Measurements from ENCODE around the gene BCAR3.
"Not testable (repeated sequence)": the region's sequence is repeated elsewhere in the genome, so short reads cannot be mapped to it uniquely, and the experiment has no call there.

BCAR3 gene

DNA sequence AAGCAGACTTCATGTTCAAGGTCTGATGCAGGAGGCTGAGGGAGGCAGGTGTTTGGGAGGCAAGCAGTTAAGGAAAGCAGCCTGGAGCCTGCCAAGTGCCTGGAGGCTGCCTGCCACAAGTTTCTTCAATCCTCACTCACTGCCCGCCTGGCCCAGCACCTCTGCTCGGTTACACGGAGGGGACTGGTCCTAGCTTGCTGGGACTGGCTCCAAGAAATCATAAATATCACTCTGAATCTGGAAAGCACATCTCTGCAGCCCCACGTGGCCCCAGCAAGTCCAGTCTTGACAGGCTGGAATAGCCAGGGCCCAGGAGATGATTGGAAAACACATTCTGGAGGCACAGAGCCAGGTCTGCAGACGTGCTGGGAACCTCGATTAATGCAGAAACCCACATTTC lies 83.9 kb downstream of the BCAR3 start:
- no peak for DNase-seq (ENCODE audit: low spot score)

DNA sequence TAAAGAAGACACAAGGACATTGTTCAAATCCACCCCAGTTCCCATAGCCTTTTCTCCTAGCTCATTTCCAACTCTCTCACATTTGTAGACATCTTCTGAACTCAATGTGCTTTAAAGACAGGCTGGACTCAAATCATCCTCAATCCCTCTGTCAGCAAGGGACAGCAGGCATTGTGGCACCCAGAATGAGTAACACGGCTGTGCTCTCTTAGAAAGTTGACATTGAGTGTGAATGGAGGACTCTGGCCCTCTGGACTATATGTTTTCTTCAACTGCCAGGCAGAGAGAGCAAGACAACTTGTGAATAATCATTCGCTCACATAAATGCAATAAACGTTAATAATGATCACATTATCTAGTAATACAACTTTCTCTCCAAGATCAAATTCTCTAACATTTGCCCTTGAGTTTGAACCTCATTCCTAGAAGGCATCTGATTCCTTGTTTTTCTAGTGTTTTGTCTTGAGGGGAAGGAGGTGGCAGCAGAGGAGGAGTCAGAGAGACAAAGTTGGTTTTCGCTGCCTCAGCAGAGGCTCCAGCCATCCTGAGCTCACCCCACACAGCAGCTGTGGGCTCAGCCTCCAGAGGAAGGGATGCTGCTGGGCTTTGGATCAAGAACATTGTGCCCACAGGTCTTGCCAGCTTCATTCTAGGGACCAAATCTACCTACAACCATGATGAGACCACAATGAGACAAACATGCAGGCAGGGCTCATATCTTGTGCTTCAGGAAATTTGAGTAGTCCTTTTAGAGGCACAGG lies 85.1 kb downstream of the BCAR3 start:
- DNase-seq (ENCODE audit: low spot score): no peak

DNA sequence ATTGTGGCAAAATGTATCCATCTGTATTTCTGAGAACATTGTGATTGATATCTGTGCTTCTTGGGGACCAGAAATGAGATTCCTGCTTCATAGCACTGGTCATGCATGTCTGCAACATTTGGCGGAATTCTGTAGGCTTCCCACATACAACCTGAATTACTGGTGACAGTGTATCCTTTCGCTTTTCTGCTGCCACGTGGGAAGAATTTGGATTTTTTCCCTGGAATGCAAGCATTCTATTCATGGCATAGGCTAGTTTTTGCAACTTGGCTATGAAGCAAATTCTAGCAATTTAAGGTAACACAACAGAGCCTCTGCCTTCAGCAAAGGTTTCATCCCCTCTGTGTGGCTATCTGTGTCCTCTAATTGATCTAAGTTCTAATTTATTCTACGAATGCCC lies 85.9 kb downstream of the BCAR3 start:
- no peak for DNase-seq (ENCODE audit: low spot score)

DNA sequence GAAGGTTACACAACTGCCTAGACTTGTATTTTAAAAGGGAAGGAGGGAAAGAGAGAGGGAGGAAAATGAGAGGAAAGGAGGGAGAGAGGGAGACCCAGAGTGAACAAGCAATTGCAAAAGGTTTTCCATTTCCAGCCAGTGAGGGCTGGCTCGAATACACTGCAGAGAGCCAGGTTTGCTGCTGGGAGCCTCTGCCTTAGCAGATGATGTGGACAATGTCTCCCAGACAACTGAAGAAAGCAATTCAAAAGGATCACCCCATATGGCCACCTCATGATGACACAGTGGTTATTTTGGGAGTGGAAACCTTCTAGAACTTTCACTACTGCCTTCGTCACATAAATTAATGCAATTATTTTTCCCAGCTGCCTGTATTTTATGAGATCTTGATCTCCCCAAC lies 86.4 kb downstream of the BCAR3 start:
- DNase-seq (ENCODE audit: low spot score): no peak

DNA sequence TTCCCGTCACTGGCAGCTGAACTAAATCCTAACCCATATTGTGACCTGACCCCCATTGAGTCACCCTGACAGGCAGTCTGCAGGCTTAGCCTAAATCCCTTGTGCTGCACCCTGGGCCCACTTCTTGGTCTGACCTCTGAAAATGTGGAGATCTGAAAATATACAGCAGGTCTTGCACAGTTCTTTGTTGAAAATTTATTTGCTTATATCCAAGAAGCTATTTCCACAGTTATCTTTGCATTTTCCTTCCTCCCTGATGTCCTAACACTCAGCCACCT lies 87.1 kb downstream of the BCAR3 start:
- no peak for DNase-seq (ENCODE audit: low spot score)

DNA sequence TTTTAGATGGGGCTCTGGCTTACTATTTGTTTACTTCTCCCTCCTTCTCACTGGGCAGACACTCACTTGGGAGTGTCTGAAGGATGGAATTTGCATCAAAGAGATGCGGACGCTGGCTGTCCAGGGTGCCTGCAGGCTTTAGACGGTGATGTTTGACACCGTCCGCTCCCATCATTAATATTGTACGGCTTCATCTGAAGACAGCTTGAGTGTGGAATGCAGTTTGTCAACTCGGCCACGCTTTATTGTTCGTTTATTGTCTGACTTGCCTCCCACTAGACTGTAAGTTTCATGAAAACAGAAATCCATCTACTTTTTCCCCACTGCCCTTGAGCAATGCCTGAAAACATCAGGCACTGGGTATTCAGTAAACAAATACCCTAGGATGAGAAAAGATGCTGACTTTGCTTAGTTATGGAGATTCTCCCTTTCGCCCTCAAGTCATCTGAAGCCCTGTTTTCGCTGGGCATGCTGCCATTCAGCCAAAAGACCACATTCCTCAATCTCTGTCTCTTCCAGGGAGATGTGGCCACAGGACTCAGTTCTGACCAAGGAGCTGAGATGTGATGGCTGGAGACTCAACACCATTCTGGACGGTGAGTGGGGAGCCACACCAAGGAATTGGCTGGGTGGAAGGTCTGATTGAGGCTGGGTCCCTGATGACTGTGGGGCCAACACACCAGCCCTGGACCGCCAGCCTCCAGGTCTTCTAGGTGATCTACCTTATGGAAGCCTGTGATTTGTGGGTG lies 87.6 kb downstream of the BCAR3 start:
- no peak for DNase-seq (ENCODE audit: low spot score)

DNA sequence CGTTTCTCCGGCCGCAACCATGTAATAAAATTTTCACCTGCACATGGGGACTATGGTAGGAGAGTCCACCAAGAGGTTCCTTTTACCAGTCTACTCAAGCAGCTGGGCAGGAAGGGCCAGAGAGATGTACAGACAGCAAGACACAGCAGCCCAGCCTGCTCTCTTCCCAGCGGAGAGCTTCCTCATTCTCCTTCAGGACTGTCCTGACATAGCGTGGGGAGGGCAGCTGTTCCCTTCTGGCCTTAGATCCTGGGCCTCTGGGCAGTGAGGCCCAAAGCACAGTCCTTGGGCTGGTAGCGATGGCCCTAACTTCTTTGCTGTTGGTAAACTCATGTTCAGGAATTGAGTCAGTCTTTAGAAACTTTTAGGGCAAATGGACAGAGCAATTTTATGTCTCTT lies 89.1 kb downstream of the BCAR3 start:
- DNase-seq (ENCODE audit: low spot score): no peak

DNA sequence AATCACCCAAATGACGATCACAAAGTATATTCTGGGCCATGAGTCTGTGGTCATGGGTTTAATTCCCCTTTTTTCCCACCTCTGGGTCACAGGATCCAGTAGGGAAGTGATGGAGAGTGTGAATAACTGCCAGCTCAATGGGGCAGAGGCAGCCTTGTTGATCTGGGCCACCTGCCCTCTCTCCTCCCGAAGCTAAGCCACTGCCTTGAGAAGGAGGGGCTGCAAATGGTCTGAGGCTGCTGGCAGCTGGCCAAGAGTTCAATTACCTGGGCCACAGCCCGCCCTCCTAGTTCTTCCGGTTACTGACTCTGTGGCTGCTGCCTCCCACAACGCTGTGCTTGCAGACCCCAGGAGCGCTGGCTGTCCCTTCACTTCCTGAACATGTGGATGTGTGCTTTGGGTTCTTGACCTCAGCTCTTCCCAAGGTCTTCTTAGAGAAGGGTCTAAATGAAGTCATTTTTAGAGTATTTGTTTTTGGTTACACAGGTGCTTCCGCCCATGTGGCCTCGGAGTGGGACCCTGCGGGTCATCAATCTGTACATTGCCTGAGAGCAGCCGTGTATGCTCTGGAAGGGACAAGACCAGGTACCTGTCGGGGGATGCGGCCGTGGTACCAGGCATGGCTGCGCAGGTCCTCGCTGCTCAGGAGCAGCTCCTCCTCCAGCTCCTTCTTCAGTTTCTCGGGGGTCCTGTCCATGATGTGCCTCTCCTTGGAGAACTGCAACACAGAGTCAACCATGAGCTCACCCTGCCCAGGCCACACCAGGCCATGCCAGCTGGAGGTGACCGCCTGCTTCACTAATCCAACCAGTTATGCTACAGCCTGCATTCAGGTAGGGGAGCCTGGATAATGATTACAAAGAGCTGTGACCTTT lies 89.7 kb downstream of the BCAR3 start:
- DNase-seq (ENCODE audit: low spot score): no peak

DNA sequence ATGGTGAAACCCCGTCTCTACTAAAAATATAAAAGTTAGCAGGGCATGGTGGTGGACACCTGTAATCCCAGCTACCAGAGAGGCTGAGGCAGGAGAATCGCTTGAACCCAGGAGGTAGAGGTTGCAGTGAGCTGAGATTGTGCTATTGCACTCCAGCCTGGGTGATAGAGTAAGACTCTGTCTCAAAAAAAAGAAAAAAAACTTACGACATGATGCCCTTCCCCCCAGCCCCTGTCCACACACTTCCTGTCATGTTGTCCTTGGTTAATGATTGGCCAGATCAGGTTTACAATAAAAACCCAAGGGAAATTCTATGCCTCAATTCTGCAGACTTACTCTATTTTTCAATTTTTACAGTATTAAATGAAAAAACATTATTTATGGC lies 90.4 kb downstream of the BCAR3 start:
- DNase-seq (ENCODE audit: low spot score): not testable (repeated sequence)

DNA sequence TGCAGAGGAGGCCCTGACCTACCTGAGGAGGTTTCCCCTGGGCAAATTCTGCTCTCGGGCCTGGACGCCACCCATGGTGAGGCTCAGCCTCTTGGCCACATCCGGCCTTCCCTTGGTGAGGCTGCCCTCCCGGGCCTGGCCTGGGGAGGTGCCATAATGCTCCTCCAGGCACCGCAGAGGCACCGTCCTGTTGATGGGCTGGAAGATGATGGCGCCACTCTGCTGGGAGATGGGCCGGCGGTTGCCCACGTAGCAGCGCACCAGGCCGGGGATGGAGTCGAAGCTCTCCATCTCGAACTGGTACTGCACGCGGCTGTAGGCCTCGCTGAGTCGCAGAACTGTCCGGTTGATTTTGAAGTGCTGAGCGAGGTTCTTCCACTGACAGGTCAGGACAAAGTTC lies 92.7 kb downstream of the BCAR3 start:
- no peak for DNase-seq (ENCODE audit: low spot score)

DNA sequence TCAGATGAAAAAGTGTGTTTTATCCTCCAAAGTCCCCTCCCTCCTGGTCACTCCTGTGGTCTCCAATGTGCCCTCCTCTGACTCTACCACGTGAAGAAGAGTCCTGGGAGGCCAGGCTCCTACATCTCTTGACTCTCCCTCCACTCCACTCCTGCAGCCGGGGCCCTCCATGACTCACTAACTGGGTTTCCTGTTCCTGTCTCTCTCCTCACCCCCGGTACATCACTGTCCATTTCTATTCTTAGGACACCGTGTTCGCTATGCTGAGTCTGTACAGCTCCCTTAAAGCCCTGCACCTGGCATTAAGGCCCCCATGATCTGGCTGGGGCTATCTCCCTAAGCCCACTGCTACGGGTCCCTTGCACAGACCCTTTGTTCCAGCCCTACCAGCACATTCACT lies 93.4 kb downstream of the BCAR3 start:
- no peak for DNase-seq (ENCODE audit: low spot score)

DNA sequence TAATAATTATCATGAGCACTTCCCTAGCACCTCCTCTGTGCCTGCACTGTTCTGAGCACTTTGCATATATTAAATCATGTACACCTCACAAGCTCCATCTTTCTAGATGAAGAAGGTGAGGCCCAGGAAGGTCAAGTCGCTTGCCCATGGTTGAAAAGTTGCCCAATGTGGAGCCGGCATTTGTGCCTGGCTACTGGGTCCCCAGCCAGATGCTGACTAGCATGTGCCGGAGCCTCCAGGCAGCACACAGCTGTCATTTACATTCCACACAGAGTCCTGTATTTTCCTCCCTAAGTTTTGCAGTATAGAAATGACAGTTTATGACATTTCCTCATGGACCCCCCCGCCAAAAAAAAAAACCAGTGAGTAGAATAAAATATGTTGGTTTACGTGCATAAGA lies 94.3 kb downstream of the BCAR3 start:
- DNase-seq (ENCODE audit: low spot score): no peak

DNA sequence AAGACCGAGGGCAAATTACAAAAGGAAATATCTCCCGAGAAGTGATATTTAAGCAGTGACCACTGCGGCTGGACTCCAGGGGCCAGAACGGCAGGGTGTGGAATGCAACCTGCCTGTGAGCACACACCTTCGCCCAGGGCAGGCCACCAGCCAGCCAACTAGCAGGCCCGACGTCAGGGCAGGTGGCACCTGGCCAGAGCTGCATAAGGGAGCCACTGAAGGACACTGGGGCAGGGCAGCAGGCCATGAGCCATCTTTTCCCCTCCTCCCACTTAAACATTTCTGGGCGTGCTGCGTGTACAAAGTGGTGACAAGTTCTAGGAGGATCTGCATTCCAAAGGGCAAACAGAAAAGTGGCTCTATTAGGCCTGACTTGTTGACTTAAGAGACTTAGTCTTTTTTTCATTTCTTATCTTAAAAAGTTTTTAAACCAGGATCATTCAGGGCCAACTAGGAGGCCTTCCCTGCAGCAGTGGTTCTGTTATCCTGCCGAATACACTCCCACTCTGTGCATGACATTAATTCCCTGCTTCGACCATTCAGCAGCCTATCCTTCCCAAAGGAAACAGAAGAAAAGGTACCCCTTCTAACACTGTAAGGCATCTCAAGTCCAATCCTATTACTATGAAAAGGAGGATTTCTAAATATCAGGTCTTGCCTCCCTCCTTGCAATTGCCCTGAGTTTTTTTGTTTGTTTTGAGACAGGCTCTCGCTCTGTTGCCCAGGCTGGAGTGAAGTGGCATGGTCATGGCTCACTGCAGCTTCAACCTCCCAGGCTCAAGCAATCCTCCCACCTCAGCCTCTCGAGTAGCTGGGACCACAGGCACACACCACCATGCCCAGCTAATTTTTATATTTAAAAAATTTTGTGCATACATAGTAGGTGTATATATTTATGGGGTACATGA lies 96.3 kb downstream of the BCAR3 start:
- no peak for DNase-seq (ENCODE audit: low spot score)

DNA sequence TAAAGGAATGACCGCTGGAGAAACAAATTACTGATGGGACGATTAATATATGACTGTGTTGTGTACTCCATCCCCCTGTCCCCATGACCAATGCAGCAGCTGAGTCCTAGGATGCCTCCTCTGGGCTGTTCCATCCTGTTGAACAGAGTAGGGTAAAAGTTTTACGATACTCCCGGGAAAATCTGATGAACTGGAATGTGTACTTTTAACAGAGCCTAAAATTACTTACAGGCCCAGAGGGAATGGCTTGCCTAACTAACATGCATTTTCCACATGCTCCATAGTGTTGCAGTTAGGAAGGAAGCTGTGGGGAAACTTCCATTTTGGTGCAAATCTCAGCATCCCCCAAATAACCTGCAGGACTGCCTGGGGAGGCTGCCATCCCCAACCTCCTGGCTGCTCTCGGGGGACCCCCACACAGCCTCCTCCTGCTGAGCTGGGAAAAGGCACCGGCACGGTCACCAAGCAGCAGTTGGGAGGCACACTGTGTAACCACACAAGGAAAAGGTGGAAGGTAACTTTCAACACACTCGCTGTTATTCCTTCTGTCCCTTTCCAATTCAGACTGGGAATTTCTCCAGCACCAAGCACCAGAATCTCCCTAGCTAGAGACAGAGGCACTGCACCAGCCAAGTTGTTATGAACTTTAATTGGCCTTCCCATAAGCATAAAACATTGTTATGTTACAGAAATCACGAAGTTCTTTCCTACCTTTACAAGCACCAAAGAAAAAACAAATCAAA lies 97.2 kb downstream of the BCAR3 start:
- DNase-seq (ENCODE audit: low spot score): no peak

DNA sequence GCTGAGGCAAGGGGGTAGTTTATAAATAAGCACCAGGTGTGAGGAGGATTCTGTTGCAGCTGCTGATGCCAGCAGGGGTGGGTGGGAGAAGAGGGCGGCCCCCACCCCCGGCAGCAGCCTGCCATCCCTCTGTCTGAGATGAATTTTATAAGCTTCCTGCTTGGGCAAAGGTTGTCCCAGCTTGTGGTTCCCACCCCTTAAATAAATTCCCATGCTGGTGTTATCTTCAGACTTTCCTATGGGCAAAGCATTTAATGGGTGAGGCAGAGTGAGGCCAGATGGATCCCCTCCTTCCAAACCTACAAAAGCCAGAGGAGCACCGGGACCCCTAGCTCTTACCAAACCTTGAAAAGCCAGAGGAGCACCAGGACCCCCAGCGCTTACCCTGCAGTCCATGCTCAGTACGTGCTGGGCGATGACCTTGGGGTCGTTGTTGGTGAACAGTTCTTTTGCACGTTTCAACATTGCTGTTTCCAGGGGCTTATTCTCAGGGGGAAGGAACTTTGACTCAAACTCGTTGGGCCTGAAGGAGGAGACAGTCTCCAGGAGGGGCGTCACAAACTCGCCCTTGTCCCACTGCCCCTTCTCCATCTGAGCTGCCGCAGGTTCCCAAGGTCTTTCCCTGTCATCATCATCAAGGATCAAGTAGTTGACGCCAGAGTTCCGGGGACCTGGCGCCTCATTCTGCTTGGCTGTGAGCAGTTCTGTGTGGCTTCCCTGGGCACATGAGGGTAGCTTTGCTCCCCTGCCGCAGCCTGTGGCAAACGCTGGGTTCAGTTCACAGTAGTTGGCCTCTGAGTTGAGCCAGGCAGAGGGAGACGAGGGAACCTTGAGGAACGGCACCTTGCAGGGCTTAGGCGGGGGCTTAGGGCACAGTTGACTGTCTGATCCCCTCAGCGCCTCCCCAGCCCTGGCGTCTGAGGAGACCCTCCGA lies 99.5 kb downstream of the BCAR3 start:
- DNase-seq (ENCODE audit: low spot score): no peak

DNA sequence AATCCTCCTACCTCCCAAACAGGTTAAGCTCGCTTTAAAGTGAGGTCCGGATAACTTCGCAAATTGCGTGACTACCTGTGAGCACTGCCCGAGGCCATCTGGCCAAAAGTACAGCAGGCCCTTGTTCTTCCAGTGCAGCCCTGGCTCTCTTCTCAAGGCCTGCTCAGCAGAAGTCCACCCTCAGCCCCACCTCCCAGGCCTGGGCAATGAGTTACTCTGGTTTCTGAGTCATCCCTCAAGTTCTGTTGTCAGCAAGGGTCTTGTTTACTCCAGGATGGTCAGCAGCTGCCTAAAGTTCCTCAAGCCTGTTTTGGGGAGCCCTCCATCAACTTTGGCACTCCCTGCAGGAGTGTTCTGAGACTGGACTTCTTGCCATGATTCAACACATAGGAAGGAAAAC lies 101.7 kb downstream of the BCAR3 start:
- DNase-seq (ENCODE audit: low spot score): no peak

DNA sequence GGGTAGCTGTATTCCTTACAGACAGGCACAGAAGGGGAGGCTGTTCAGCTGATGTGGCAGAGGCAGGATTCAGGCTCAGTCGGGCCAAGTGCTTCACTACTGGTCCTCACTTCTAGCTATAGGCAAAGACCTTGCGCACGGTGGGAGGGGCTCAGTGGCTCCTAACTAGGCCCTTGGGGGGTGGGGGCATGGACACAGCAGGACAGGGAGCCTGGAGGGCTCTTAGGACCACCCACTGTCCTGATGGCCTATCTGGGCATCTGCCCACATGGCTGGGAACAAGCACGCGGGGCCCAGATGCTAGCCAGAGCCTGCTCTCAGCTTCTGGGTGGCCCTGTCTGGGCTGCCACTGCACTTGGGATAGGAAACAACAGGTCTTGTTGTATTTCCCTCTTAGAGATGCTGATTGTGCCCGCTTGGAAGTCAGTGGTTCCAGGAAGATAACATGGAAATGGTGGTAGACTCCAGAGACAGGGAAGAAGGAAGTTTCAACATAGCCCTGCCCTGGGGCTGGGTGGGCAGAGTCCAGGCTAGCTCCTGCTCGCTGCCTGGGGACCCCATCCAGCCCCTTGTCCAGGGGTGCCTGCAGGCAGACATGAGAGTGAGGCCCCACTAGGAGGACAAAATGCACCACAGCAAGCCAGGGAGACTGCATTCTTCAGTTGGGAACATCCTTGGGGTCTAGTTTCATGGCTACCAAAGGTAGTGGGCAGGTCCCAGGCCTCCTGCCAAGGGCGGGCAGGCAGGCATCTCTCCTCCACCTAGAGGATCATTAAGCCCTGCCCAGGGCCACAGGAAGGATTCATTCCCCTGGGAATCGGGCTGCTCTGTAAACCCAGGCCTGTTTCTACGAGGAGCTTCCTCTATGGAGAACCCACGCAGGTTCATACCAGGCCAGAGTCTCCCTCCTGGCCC lies 102.5 kb downstream of the BCAR3 start:
- no peak for DNase-seq (ENCODE audit: low spot score)

DNA sequence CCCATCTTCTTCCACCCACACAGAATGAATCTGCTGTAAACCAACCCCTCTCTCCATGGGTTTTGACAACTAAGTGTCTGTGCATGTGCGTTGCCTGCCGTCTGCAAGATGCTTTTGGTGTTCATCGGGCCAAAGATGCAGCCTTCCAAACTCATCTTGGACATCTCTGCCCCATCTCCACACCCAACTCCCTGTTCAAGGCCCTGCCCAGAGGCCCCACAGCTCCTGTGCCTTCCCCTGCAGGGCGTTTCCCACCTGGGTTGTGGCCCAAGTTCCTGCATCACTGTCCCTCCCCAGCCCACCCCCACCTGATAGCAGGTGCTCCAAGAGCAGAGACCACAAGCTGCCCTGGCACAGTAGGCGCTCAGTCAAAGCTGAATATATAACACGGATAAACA lies 103.2 kb downstream of the BCAR3 start:
- no peak for DNase-seq (ENCODE audit: low spot score)

Data from putamen (tissue), 1 donor.